Measurements from ENCODE around the gene PLA2R1.

PLA2R1 gene

DNA sequence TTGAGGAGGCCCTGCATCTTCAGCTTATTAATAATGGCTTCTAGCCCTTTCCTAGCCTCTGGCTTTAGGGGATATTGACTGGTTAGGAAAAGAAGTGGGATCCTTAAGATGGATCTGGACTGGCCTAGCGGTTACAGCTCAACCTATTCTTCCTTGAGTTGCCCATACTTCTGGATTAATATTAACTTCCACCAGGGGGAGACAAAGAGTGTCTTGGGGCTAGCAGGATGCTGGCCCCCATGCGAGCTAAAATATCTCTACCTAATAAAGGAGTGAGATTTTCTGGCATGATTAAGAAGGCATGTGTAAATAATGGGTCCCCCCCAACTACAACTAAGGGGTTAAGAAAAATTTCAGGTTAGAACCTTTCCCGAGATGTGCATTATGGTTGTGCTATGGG, 23.2 kb upstream of the PLA2R1 start (continued):
- TF ChIP-seq ZBTB7A (tag by site-specific recombination; IDR thresholded peaks at IDR 0.05; ENCODE audit: low read depth): no peak
- TF ChIP-seq, protein P1, sequence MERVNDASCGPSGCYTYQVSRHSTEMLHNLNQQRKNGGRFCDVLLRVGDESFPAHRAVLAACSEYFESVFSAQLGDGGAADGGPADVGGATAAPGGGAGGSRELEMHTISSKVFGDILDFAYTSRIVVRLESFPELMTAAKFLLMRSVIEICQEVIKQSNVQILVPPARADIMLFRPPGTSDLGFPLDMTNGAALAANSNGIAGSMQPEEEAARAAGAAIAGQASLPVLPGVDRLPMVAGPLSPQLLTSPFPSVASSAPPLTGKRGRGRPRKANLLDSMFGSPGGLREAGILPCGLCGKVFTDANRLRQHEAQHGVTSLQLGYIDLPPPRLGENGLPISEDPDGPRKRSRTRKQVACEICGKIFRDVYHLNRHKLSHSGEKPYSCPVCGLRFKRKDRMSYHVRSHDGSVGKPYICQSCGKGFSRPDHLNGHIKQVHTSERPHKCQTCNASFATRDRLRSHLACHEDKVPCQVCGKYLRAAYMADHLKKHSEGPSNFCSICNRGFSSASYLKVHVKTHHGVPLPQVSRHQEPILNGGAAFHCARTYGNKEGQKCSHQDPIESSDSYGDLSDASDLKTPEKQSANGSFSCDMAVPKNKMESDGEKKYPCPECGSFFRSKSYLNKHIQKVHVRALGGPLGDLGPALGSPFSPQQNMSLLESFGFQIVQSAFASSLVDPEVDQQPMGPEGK (tag by site-specific recombination; IDR thresholded peaks at IDR 0.05): no peak
- TF ChIP-seq, protein P2, sequence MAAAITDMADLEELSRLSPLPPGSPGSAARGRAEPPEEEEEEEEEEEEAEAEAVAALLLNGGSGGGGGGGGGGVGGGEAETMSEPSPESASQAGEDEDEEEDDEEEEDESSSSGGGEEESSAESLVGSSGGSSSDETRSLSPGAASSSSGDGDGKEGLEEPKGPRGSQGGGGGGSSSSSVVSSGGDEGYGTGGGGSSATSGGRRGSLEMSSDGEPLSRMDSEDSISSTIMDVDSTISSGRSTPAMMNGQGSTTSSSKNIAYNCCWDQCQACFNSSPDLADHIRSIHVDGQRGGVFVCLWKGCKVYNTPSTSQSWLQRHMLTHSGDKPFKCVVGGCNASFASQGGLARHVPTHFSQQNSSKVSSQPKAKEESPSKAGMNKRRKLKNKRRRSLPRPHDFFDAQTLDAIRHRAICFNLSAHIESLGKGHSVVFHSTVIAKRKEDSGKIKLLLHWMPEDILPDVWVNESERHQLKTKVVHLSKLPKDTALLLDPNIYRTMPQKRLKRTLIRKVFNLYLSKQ (tag by site-specific recombination; IDR thresholded peaks at IDR 0.05; ENCODE audit: borderline replicate concordance): no peak
- TF ChIP-seq IKZF3 (tag by site-specific recombination; IDR thresholded peaks at IDR 0.05): no peak

DNA sequence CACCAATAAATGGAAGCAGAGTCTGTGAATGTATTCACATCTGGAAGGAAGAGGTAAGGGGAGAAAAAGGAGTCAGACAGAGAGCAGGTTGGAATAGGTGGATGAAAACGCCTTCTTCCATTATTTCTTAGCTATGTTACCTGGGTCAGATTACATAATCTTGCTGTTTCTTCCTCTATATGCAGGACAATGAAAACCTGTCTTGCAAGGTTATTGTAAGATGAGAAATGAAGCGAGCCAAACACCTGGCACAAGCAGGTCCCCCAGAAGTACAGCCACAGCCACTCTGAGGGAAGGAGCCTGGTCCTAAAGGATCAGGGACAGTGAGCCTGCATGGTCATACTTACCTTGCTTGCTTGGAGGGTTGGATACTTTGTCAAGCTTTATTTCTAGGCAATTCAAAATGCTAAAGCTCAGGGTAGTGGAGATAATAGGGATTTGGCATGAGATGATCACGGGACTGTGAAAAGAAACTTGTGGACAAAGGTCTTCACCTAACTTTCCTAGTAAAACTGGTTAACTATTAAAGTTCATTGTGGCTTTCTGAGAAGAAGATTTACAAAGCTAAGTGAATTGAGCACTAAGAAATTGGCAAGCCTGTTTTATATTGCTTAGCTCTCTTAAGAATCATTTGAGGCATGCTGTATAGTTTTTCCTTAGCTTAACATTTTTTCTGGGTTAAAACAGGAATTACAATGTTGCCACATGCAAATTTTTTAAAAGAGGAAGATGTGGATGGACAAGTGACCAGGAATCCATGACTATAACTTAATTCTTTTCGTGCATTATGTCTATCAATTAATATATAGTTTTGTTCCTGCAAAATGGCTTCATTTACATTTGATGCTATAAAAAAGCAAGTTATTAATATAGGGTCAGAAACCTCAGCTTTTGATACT, 15.7 kb upstream of the PLA2R1 start:
- Histone ChIP-seq H3K4me3 (ENCODE audit: low read depth, low read length) (no peak overlapping the region), H3K4me1 (ENCODE audit: control insufficient read depth, insufficient read depth, low read length) (no peaks in the 10 kb centered on the region), H3K27ac (ENCODE audit: extremely low read depth, low read depth, low read length) (no peak overlapping the region), H3K36me3 (ENCODE audit: control insufficient read depth in 2 of 2, insufficient read depth in 1 of 2, low read length in 2 of 2) (no peaks in the 10 kb centered on the region), H3K9me3 (ENCODE audit: control insufficient read depth, insufficient read depth, low read depth, low read length) (no peaks in the 10 kb centered on the region)
- TF ChIP-seq EGR2 (tag by site-specific recombination; IDR thresholded peaks at IDR 0.05; ENCODE audit: low read depth) (no peak), ZNF169 (tag by site-specific recombination; IDR thresholded peaks at IDR 0.05) (no peak), ZNF140 (tag by site-specific recombination; IDR thresholded peaks at IDR 0.05) (no peak), MEIS1 (CRISPR knock-in tag; IDR thresholded peaks at IDR 0.05; ENCODE audit: borderline replicate concordance) (no peak)
- POLR2A ChIA-PET: no interaction called here
- CTCF ChIA-PET: interaction anchor here (0.5 to 2.6 kb wide), 4 partner anchors 7 to 272 kb away, joined by 3 to 14 read pairs (median 4); no protein-coding TSS in a partner anchor

DNA sequence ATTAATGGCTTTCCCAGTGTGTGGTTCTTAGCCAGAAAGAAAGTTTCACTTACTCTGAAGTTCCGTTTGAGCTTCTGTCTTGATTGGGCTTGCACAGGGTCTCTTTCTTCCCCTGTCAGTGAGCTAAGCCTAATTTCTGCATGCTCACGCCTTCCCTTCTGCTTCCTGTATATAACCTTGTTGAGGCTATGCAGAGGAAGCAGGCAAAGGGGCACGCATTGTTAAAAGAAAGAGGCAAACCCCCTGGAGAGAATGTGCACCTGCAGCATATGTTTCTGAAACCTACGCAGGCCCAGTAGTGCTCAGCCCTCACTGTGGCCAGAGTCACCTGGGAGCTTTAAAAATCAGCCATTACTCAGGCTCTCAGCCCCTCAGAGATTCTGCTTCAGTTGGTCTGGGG, 14.5 kb upstream of the PLA2R1 start:
- H3K9me3 ChIP-seq (ENCODE audit: control insufficient read depth, insufficient read depth, low read depth, low read length): no peaks in the 10 kb centered on the region
- POLR2A ChIA-PET: no interaction called here
- H3K4me1 ChIP-seq (ENCODE audit: control insufficient read depth, insufficient read depth, low read length): no peaks in the 10 kb centered on the region
- no peaks in the 10 kb centered on the region for H3K36me3 ChIP-seq (ENCODE audit: control insufficient read depth in 2 of 2, insufficient read depth in 1 of 2, low read length in 2 of 2)
- CTCF ChIA-PET: interaction anchor here (0.5 to 2.6 kb wide), 5 partner anchors 8 to 1005 kb away, joined by 3 to 14 read pairs (median 3); no protein-coding TSS in a partner anchor
- no peak overlapping the region for H3K4me3 ChIP-seq (ENCODE audit: low read depth, low read length)
- TF ChIP-seq ZNF768 (tag by site-specific recombination; IDR thresholded peaks at IDR 0.05) (no peak), IKZF3 (tag by site-specific recombination; IDR thresholded peaks at IDR 0.05) (no peak), TRIM28 (IDR thresholded peaks at IDR 0.05; ENCODE audit: borderline replicate concordance, low read length) (no peak), ZNF366 (tag by site-specific recombination; conservative IDR thresholded peaks at IDR 0.05) (no peak), ZNF521 (tag by site-specific recombination; IDR thresholded peaks at IDR 0.05) (no peak), ZNF585B (tag by site-specific recombination; IDR thresholded peaks at IDR 0.05) (no peak), ZNF558 (tag by site-specific recombination; IDR thresholded peaks at IDR 0.05) (no peak)
- TF ChIP-seq, protein P3, sequence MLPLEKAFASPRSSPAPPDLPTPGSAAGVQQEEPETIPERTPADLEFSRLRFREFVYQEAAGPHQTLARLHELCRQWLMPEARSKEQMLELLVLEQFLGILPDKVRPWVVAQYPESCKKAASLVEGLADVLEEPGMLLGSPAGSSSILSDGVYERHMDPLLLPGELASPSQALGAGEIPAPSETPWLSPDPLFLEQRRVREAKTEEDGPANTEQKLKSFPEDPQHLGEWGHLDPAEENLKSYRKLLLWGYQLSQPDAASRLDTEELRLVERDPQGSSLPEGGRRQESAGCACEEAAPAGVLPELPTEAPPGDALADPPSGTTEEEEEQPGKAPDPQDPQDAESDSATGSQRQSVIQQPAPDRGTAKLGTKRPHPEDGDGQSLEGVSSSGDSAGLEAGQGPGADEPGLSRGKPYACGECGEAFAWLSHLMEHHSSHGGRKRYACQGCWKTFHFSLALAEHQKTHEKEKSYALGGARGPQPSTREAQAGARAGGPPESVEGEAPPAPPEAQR (tag by site-specific recombination; IDR thresholded peaks at IDR 0.05): no peak
- TF ChIP-seq, protein P4, sequence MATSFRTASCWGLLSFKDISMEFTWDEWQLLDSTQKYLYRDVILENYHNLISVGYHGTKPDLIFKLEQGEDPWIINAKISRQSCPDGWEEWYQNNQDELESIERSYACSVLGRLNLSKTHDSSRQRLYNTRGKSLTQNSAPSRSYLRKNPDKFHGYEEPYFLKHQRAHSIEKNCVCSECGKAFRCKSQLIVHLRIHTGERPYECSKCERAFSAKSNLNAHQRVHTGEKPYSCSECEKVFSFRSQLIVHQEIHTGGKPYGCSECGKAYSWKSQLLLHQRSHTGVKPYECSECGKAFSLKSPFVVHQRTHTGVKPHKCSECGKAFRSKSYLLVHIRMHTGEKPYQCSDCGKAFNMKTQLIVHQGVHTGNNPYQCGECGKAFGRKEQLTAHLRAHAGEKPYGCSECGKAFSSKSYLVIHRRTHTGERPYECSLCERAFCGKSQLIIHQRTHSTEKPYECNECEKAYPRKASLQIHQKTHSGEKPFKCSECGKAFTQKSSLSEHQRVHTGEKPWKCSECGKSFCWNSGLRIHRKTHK (tag by site-specific recombination; IDR thresholded peaks at IDR 0.05): no peak
- no peak overlapping the region for H3K27ac ChIP-seq (ENCODE audit: extremely low read depth, low read depth, low read length)
